Lower leg skin (tissue), 4 donors: ENCODE measurements around the gene STARD7. TPM values are rescaled to one million over a fixed set of nuclear protein-coding genes. Genes with fewer than 3 reads are reported as not detected.

ENCODE experiments used
- DNase-seq, 2 donors: peaks; one replicate each; pipeline ENCODE4 v3.0.0-alpha.2; 2019; ENCODE audit warnings: low spot score in 2 of 2
- H3K4me3 ChIP-seq: fragments of 200-600 bp; sonication (generic); 2 replicates; pipeline ENCODE4 v1.5.1; 2017; ENCODE audit warnings: mild to moderate bottlenecking, low read depth; ENCODE audit not compliant: poor library complexity, severe bottlenecking
- CTCF ChIP-seq, 3 donors: fragments of 450-650 bp; IDR thresholded peaks; one replicate each; pipeline ENCODE4 v1.5.1; 2016; ENCODE audit warnings: antibody characterized with exemption in 3 of 3, mild to moderate bottlenecking in 3 of 3, moderate library complexity in 2 of 3
- POLR2A ChIP-seq, 2 donors: fragments of 450-650 bp; IDR thresholded peaks; one replicate each; pipeline ENCODE4 v1.6.1; 2016 to 2017; ENCODE audit warnings: antibody characterized with exemption in 2 of 2, mild to moderate bottlenecking in 1 of 2, moderate library complexity in 1 of 2
- WGBS, 2 donors: methylation state at CpG; one replicate each; pipeline ENCODE4 v1.1.5; 2018; 5-methylcytosine and 5-hydroxymethylcytosine counted together
- intact Hi-C: fragments of 100-400 bp; cut with DNase I; formaldehyde crosslinking; loops from one replicate; pipeline ENCODE4 v1.15.0; 2023; ENCODE audit warnings: low total_unique reads
- total RNA-seq, 4 donors: library from RNA; depleted of rRNA; stranded (reverse); fragments of >200 nt; gene quantifications; one replicate each; pipeline ENCODE4 v1.1.0, GENCODE V29; 2016

Gene STARD7
- total RNA-seq, 4 donors from 2014 or later = 52.5 to 101 (median 77.2) TPM

- WGBS, 2 donors = 92 to 95% methylated on average over 5 of the region's 5 CpGs
Measured at GRCh38 chr2:96186562-96186961, 22.1 kb downstream of the STARD7 start.

GRCh38 chr2:96185516-96185915, 23.1 kb downstream of the STARD7 start:
- H3K4me3 ChIP-seq = no peak overlapping the region
- 69 to 71% methylated on average over 1 of the region's 1 CpG for WGBS, 2 donors
- no peak for DNase-seq
- TF ChIP-seq POLR2A (IDR thresholded peaks at IDR 0.05) (no peak), CTCF (IDR thresholded peaks at IDR 0.05) (no peak)
- intact Hi-C loops = loop anchor here (5.0 kb wide), 1 partner anchor 1143 kb away; no protein-coding TSS in a partner anchor

More at GRCh38 chr2:96186562-96186961, 22.1 kb downstream of the STARD7 start:
- intact Hi-C loops = loop anchor here (5.0 kb wide), 1 partner anchor 1144 kb away; no protein-coding TSS in a partner anchor
- no peak overlapping the region for H3K4me3 ChIP-seq
- TF ChIP-seq CTCF (IDR thresholded peaks at IDR 0.05) = no peak
- no peak for TF ChIP-seq POLR2A (IDR thresholded peaks at IDR 0.05)
- DNase-seq = no peak

- intact Hi-C loops = loop anchor here (5.0 kb wide), 1 partner anchor 1143 kb away; no protein-coding TSS in a partner anchor
- H3K4me3 ChIP-seq = no peak overlapping the region
- DNase-seq = no peak
- 81 to 83% methylated on average over 8 of the region's 8 CpGs for WGBS, 2 donors
- TF ChIP-seq POLR2A (IDR thresholded peaks at IDR 0.05) = no peak
- TF ChIP-seq CTCF (IDR thresholded peaks at IDR 0.05) = no peak
Measured at GRCh38 chr2:96184989-96185388, 23.6 kb downstream of the STARD7 start.

GRCh38 chr2:96184188-96184587, 24.4 kb downstream of the STARD7 start:
- intact Hi-C loops = no loop called here
- no peak overlapping the region for H3K4me3 ChIP-seq
- WGBS, 2 donors = 86 to 91% methylated on average over 8 of the region's 8 CpGs
- no peak for DNase-seq
- TF ChIP-seq CTCF (IDR thresholded peaks at IDR 0.05) (no peak), POLR2A (IDR thresholded peaks at IDR 0.05) (no peak)

- H3K4me3 ChIP-seq = no peak overlapping the region
- DNase-seq = no peak
- 80 to 82% methylated on average over 5 of the region's 5 CpGs for WGBS, 2 donors
- intact Hi-C loops = no loop called here
- TF ChIP-seq POLR2A (IDR thresholded peaks at IDR 0.05) = no peak
- TF ChIP-seq CTCF (IDR thresholded peaks at IDR 0.05) = no peak
Measured at GRCh38 chr2:96181529-96181928, 27.1 kb downstream of the STARD7 start.

GRCh38 chr2:96180521-96180920, 28.1 kb downstream of the STARD7 start:
- intact Hi-C loops = no loop called here
- H3K4me3 ChIP-seq = no peak overlapping the region
- no peak for DNase-seq
- TF ChIP-seq CTCF (IDR thresholded peaks at IDR 0.05) (no peak), POLR2A (IDR thresholded peaks at IDR 0.05) (no peak)
